HUES48 (cell line): ENCODE results near the gene C2.

Source experiments
- H3K27ac ChIP-seq: one replicate; pipeline ENCODE4 v1.7.0; 2013; ENCODE audit warnings: low read depth, low read length, inconsistent platforms
- H3K27me3 ChIP-seq: 2 replicates; pipeline ENCODE4 v1.6.1; 2013; ENCODE audit warnings: mild to moderate bottlenecking, low read length; ENCODE audit not compliant: control insufficient read depth, insufficient read depth
- H3K36me3 ChIP-seq: 2 replicates; pipeline ENCODE4 v1.6.1; 2013; ENCODE audit warnings: low read length; ENCODE audit not compliant: control insufficient read depth, insufficient read depth
- H3K4me1 ChIP-seq: 2 replicates; pipeline ENCODE4 v1.6.1; 2013; ENCODE audit warnings: mild to moderate bottlenecking, low read length; ENCODE audit not compliant: control insufficient read depth, insufficient read depth
- H3K4me3 ChIP-seq: 2 replicates; pipeline ENCODE4 v1.5.1; 2013; ENCODE audit warnings: mild to moderate bottlenecking, low read depth, low read length
- H3K9ac ChIP-seq: 2 replicates; pipeline ENCODE4 v1.6.1; 2013; ENCODE audit warnings: mild to moderate bottlenecking, low read depth, low read length, moderate library complexity
- H3K9me3 ChIP-seq: 2 replicates; pipeline ENCODE4 v1.6.1; 2013; ENCODE audit warnings: low read length; ENCODE audit not compliant: control insufficient read depth, insufficient read depth

The C2 gene

GRCh38 chr6:31961616-31962015 is 34.1 kb downstream of the C2 start:
- H3K27me3 ChIP-seq, result no peaks in the 10 kb centered on the region
- H3K9ac ChIP-seq, result no peak overlapping the region
- no peaks in the 10 kb centered on the region for H3K9me3 ChIP-seq
- H3K36me3 ChIP-seq, result peaks cover 72% of the 10 kb centered on the region
- H3K4me1 ChIP-seq, result 0 out of 2 replicates have a peak, but pooled peaks cover 4% of the 10 kb centered on the region
- no peak overlapping the region for H3K4me3 ChIP-seq
- no peak overlapping the region for H3K27ac ChIP-seq

GRCh38 chr6:31963921-31964320 is 36.4 kb downstream of the C2 start:
- Histone ChIP-seq H3K27me3 (no peaks in the 10 kb centered on the region), H3K9ac (no peak overlapping the region), H3K27ac (no peak overlapping the region), H3K4me1 (no peaks in the 10 kb centered on the region), H3K36me3 (peaks cover 87% of the 10 kb centered on the region), H3K9me3 (no peaks in the 10 kb centered on the region), H3K4me3 (no peak overlapping the region)

- Histone ChIP-seq H3K27ac (no peak overlapping the region), H3K9me3 (no peaks in the 10 kb centered on the region), H3K4me1 (no peaks in the 10 kb centered on the region), H3K27me3 (no peaks in the 10 kb centered on the region), H3K4me3 (no peak overlapping the region), H3K9ac (no peak overlapping the region), H3K36me3 (peaks cover 95% of the 10 kb centered on the region)
Observed at GRCh38 chr6:31965700-31966099, 38.2 kb downstream of the C2 start.

- H3K27me3 ChIP-seq, result no peaks in the 10 kb centered on the region
- no peak overlapping the region for H3K4me3 ChIP-seq
- H3K9ac ChIP-seq, result no peak overlapping the region
- H3K9me3 ChIP-seq, result no peaks in the 10 kb centered on the region
- H3K27ac ChIP-seq, result no peak overlapping the region
- no peaks in the 10 kb centered on the region for H3K4me1 ChIP-seq
- peaks cover 87% of the 10 kb centered on the region for H3K36me3 ChIP-seq
Observed at GRCh38 chr6:31966506-31966905, 39.0 kb downstream of the C2 start.

- Histone ChIP-seq H3K9ac (no peak overlapping the region), H3K27me3 (no peaks in the 10 kb centered on the region), H3K9me3 (no peaks in the 10 kb centered on the region), H3K4me1 (no peaks in the 10 kb centered on the region), H3K4me3 (no peak overlapping the region), H3K36me3 (peaks cover 79% of the 10 kb centered on the region), H3K27ac (no peak overlapping the region)
Observed at GRCh38 chr6:31966997-31967925, 39.7 kb downstream of the C2 start.

GRCh38 chr6:31967926-31968320 is 40.4 kb downstream of the C2 start:
- peaks cover 73% of the 10 kb centered on the region for H3K36me3 ChIP-seq
- no peaks in the 10 kb centered on the region for H3K4me1 ChIP-seq
- H3K4me3 ChIP-seq, result no peak overlapping the region
- H3K9ac ChIP-seq, result no peak overlapping the region
- H3K27me3 ChIP-seq, result no peaks in the 10 kb centered on the region
- no peaks in the 10 kb centered on the region for H3K9me3 ChIP-seq
- no peak overlapping the region for H3K27ac ChIP-seq

- Histone ChIP-seq H3K36me3 (peaks cover 69% of the 10 kb centered on the region), H3K4me1 (no peaks in the 10 kb centered on the region), H3K4me3 (no peak overlapping the region), H3K27ac (no peak overlapping the region), H3K9ac (no peak overlapping the region), H3K27me3 (no peaks in the 10 kb centered on the region), H3K9me3 (no peaks in the 10 kb centered on the region)
Observed at GRCh38 chr6:31968326-31968725, 40.8 kb downstream of the C2 start.

- Histone ChIP-seq H3K27ac (no peak overlapping the region), H3K4me1 (no peaks in the 10 kb centered on the region), H3K27me3 (no peaks in the 10 kb centered on the region), H3K9ac (no peak overlapping the region), H3K36me3 (peaks cover 62% of the 10 kb centered on the region), H3K4me3 (no peak overlapping the region), H3K9me3 (no peaks in the 10 kb centered on the region)
Observed at GRCh38 chr6:31968791-31969711, 41.5 kb downstream of the C2 start.

GRCh38 chr6:31969712-31970603 is 42.4 kb downstream of the C2 start:
- H3K9me3 ChIP-seq, result no peaks in the 10 kb centered on the region
- H3K4me1 ChIP-seq, result no peaks in the 10 kb centered on the region
- H3K27ac ChIP-seq, result no peak overlapping the region
- no peak overlapping the region for H3K9ac ChIP-seq
- H3K36me3 ChIP-seq, result peaks cover 55% of the 10 kb centered on the region
- H3K4me3 ChIP-seq, result no peak overlapping the region
- no peaks in the 10 kb centered on the region for H3K27me3 ChIP-seq

GRCh38 chr6:31970604-31971271 is 43.2 kb downstream of the C2 start:
- Histone ChIP-seq H3K4me3 (peak overlapping the region; percentile 92), H3K9ac (no peak overlapping the region), H3K27me3 (no peaks in the 10 kb centered on the region), H3K9me3 (no peaks in the 10 kb centered on the region), H3K4me1 (no peaks in the 10 kb centered on the region), H3K27ac (peak overlapping the region; percentile 99), H3K36me3 (peaks cover 47% of the 10 kb centered on the region)
